Activated T-cell treated with anti-CD3 and anti-CD28 coated beads for 48 hours (primary cell): Measurements from ENCODE around the gene TP73.

Source experiments
- DNase-seq: peaks from one replicate; pipeline ENCODE4 v3.0.0-alpha.2; 2020; ENCODE audit warnings: low read depth

The TP73 gene

DNA sequence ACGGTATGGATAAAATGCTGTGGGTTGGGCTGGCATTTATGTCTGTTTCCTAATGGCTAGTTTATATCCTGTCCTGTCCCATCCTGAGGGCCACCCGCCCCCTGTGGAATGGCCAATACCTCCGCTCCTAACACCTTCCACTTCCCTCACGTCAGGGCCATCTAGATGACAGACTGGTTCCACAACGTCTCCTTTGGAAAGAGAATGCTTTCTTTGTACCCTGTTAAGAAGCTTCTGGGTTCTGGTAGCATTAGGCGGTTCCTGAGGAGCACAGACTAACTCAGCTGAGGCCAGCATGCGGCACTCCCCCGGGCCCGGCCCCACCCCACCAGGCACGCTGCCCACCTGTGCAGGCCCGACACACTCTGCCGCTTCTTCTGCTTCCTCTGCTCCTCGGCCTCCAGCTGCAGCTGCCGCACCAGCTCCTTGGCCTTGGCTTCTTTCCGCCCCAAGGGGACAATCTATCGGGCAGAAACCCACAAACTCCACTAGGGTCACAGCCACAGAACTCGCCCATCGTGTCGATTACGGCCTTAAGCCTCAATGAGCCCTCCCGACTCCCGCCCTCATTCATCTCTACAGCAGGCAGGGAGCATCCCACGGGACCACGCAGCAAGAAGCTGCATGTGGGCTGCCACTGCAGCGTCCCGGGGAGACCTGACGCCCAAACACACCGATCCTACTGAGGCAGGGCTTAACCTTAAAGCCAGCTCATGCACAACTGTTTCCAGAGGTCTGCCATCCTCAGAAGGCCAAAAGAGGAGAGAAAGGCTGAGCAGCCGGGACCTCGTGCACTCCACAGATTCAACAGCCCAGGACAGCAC lies 131.5 kb downstream of the TP73 start:
- DNase-seq, result no peak

DNA sequence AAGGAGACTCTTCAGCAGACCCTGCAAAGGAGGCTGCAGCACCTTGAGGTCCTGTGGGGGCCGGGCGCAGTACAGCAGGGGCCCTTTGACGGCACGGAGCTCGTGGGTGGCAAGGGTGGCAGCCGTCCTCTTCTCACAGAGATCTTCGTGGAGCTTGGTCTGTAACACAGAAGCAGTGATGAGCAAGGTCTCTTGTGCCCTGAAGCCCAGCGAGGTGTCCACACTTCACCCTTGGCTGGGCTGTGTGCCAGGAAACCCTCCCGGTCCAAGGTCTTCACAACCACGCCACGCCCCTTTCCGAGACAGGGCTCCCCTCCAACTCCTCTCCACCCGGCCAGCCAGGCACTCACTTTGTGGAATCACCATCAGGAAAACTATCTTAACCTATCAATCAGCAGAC lies 132.7 kb downstream of the TP73 start:
- DNase-seq, result no peak

DNA sequence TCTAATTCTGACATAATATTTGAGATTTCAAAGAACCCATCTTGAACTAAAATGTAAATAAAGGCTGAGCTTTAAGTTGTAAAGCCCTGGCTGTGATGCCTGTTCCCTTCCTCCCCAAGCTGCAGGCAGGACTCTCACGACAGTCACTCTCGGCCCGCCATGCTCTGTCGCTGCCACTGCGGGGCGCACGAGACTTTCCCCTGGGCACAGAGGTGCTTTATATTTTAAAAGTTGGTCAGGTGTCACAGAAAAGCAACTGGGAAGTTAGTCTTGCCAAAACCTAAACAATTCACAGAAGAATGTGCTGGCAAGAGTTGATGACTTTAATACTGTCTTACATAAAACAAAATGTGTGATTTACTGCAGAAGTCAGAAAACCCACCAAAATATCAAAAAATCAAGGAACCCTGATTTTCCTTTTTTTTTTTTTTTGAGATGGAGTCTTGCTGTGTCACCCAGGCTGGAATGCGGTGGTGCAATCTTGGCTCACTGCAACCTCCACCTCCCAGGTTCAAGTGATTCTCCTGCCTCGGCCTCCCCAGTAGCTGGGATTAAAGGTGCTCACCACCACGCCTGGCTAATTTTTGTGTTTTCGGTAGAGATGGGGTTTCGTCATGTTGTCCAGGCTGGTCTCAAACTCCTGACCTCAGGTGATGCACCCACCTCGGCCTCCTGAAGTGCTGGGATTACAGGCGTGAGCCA lies 133.3 kb downstream of the TP73 start:
- DNase-seq, result no peak
